Measurements from ENCODE around the gene PGBD5. TPM values are rescaled to one million over a fixed set of nuclear protein-coding genes. Genes with fewer than 3 reads are reported as not detected.

The PGBD5 gene
- polyA plus RNA-seq, 1 of the 3 experiments (the other 2 are of a cell fraction), result 0.15 TPM

DNA sequence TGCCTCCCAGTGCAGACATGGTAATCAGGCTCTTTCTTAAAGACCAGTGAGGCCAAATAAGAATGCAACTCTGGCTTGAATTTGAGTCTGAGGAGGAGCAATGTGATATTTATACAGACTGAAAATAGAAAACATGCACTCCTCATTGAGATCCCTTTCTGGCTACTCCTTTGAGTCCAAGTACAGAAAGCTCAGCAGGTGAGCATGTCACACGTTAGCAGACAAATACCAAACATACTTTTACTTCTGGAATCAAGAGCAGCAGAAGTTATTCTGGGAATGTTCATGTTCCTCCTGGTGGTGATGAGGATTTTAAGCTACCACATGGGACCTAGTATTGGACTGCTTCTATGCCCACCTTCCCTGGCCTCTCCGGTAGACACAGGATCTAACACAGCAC lies 48.3 kb downstream of the PGBD5 start:
- Histone ChIP-seq H3K9me2 (no peaks in the 10 kb centered on the region), H3K27me3 (ENCODE audit: insufficient read depth) (no peaks in the 10 kb centered on the region), H3K36me3 (replicated peaks in 1 of 2; ENCODE audit: control insufficient read depth in 1 of 2, insufficient read depth in 2 of 2, low read length in 1 of 2) (no peaks in the 10 kb centered on the region), H3F3A (replicated peaks; ENCODE audit: insufficient read depth) (no peaks in the 10 kb centered on the region), H3K4me2 (no peak overlapping the region), H3K9ac (no peak overlapping the region), H2AFZ (ENCODE audit: low read depth) (no peak overlapping the region), H4K20me1 (ENCODE audit: insufficient read depth) (no peaks in the 10 kb centered on the region), H3K4me1 (ENCODE audit: control insufficient read depth in 1 of 2, insufficient read depth in 2 of 2, low read depth in 1 of 2, low read length in 1 of 2) (peaks cover 0 to 48% of the 10 kb centered on the region in 2 experiments; a peak in 2 of 4 replicates), H3K79me2 (ENCODE audit: insufficient read depth) (no peaks in the 10 kb centered on the region), H3K4me3 (ENCODE audit: low read depth in 2 of 2, low read length in 1 of 2) (no peak overlapping the region), H3K27ac (ENCODE audit: low read depth in 2 of 2, low read length in 1 of 2) (no peak overlapping the region), H3K9me3 (no peaks in the 10 kb centered on the region)
- ChIA-PET CTCF (no interaction called here), POLR2A (no interaction called here)
- no peak for TF ChIP-seq EP300 (IDR thresholded peaks at IDR 0.05; ENCODE audit: borderline replicate concordance in 1 of 2, low read depth in 1 of 2, low read length in 1 of 2)
- TF ChIP-seq, protein P1, sequence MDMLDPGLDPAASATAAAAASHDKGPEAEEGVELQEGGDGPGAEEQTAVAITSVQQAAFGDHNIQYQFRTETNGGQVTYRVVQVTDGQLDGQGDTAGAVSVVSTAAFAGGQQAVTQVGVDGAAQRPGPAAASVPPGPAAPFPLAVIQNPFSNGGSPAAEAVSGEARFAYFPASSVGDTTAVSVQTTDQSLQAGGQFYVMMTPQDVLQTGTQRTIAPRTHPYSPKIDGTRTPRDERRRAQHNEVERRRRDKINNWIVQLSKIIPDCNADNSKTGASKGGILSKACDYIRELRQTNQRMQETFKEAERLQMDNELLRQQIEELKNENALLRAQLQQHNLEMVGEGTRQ (IDR thresholded peaks at IDR 0.05; ENCODE audit: borderline replicate concordance, low read depth, low read length), result no peak
- TF ChIP-seq FOXJ3 (CRISPR knock-in tag; IDR thresholded peaks at IDR 0.05), result no peak
- no peak for TF ChIP-seq EZH2phosphoT487 (IDR thresholded peaks at IDR 0.05; ENCODE audit: borderline replicate concordance, low read depth)
- TF ChIP-seq POLR2AphosphoS5 (IDR thresholded peaks at IDR 0.05; ENCODE audit: low read depth, low read length), result no peak
- TF ChIP-seq, protein P2, sequence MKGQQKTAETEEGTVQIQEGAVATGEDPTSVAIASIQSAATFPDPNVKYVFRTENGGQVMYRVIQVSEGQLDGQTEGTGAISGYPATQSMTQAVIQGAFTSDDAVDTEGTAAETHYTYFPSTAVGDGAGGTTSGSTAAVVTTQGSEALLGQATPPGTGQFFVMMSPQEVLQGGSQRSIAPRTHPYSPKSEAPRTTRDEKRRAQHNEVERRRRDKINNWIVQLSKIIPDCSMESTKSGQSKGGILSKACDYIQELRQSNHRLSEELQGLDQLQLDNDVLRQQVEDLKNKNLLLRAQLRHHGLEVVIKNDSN (IDR thresholded peaks at IDR 0.05; ENCODE audit: borderline replicate concordance, low read depth), result no peak
- TF ChIP-seq NFIC (IDR thresholded peaks at IDR 0.05; ENCODE audit: borderline replicate concordance), result no peak
- WGBS (ENCODE audit: low lambda C conversion rate), result 38% methylated on average over 2 of the region's 2 CpGs
- no peak for DNase-seq

DNA sequence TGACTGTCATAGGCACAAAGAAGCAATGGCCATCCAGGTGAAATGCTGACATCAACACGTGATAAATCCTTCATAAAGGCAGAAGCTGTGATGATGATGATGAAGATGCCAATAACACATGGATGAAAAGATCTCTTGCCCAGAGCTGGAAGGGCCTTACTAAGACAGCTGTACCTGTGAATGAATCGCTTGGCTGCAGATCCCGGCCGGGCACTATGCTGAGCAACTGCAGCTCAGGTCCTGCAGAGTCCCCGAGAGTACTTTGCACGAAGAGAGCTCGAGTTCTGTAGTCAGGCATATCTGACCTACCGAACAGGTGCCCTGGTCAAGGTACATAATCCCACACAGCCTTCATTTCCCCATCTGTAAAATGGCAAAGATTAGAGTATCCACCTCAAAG lies 48.8 kb downstream of the PGBD5 start:
- no peak overlapping the region for H3K9ac ChIP-seq
- H3K9me2 ChIP-seq, result no peaks in the 10 kb centered on the region
- ChIA-PET POLR2A (no interaction called here), CTCF (no interaction called here)
- no peak overlapping the region for H3K4me2 ChIP-seq
- H3K36me3 ChIP-seq (replicated peaks in 1 of 2; ENCODE audit: control insufficient read depth in 1 of 2, insufficient read depth in 2 of 2, low read length in 1 of 2), result no peaks in the 10 kb centered on the region
- H3K4me3 ChIP-seq (ENCODE audit: low read depth in 2 of 2, low read length in 1 of 2), result no peak overlapping the region
- WGBS (ENCODE audit: low lambda C conversion rate), result 39% methylated on average over 8 of the region's 8 CpGs
- no peaks in the 10 kb centered on the region for H4K20me1 ChIP-seq (ENCODE audit: insufficient read depth)
- H3K27me3 ChIP-seq (ENCODE audit: insufficient read depth), result no peaks in the 10 kb centered on the region
- no peak overlapping the region for H3K27ac ChIP-seq (ENCODE audit: low read depth in 2 of 2, low read length in 1 of 2)
- H3K4me1 ChIP-seq (ENCODE audit: control insufficient read depth in 1 of 2, insufficient read depth in 2 of 2, low read depth in 1 of 2, low read length in 1 of 2), result peaks cover 0 to 46% of the 10 kb centered on the region in 2 experiments; a peak in 2 of 4 replicates
- TF ChIP-seq RAD21 (IDR thresholded peaks at IDR 0.05; ENCODE audit: low read length), result no peak
- no peak for TF ChIP-seq SIN3A (IDR thresholded peaks at IDR 0.05; ENCODE audit: borderline replicate concordance, low read depth, low read length)
- no peak for TF ChIP-seq CHD2 (IDR thresholded peaks at IDR 0.05; ENCODE audit: low read length, partially characterized antibody)
- no peak for TF ChIP-seq GABPA (IDR thresholded peaks at IDR 0.05; ENCODE audit: low read depth)
- no peak for DNase-seq
- H3K79me2 ChIP-seq (ENCODE audit: insufficient read depth), result no peaks in the 10 kb centered on the region
- no peaks in the 10 kb centered on the region for H3F3A ChIP-seq (replicated peaks; ENCODE audit: insufficient read depth)
- no peaks in the 10 kb centered on the region for H3K9me3 ChIP-seq
- no peak overlapping the region for H2AFZ ChIP-seq (ENCODE audit: low read depth)

DNA sequence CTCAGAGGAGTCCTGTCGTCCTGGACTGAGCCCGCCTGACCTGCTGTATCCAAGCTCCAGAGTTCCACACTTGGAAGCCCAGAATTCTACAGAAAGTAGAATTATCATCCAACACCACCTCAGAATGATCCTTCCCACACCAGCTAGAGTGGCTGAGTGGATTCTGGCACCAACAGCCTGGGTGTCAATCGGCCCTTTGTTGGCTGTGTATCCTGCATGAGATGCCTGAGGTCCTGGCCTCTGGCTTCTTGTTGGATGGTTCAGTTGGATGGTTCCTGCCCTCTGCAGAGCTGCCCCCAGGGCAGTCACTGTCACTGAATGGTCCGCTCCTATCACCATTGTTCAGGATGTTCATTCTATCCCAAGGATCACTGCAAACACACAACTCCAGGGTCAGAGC lies 49.8 kb downstream of the PGBD5 start:
- Histone ChIP-seq H3K79me2 (ENCODE audit: insufficient read depth) (no peaks in the 10 kb centered on the region), H3K4me2 (no peak overlapping the region), H3K9me2 (no peaks in the 10 kb centered on the region), H3K9ac (no peak overlapping the region), H3K4me3 (ENCODE audit: low read depth in 2 of 2, low read length in 1 of 2) (no peak overlapping the region), H2AFZ (ENCODE audit: low read depth) (no peak overlapping the region), H4K20me1 (ENCODE audit: insufficient read depth) (no peaks in the 10 kb centered on the region), H3F3A (replicated peaks; ENCODE audit: insufficient read depth) (no peaks in the 10 kb centered on the region), H3K27ac (ENCODE audit: low read depth in 2 of 2, low read length in 1 of 2) (no peak overlapping the region), H3K36me3 (replicated peaks in 1 of 2; ENCODE audit: control insufficient read depth in 1 of 2, insufficient read depth in 2 of 2, low read length in 1 of 2) (no peaks in the 10 kb centered on the region), H3K9me3 (no peaks in the 10 kb centered on the region), H3K27me3 (ENCODE audit: insufficient read depth) (no peaks in the 10 kb centered on the region), H3K4me1 (ENCODE audit: control insufficient read depth in 1 of 2, insufficient read depth in 2 of 2, low read depth in 1 of 2, low read length in 1 of 2) (peaks cover 0 to 36% of the 10 kb centered on the region in 2 experiments; a peak in 1 of 4 replicates)
- CTCF ChIA-PET, result no interaction called here
- DNase-seq, result no peak
- POLR2A ChIA-PET, result no interaction called here
- 31% methylated on average over 3 of the region's 4 CpGs for WGBS (ENCODE audit: low lambda C conversion rate)
- TF ChIP-seq SIN3A (IDR thresholded peaks at IDR 0.05; ENCODE audit: borderline replicate concordance, low read depth, low read length) (no peak), POLR2AphosphoS5 (IDR thresholded peaks at IDR 0.05; ENCODE audit: low read depth, low read length) (no peak), EP300 (IDR thresholded peaks at IDR 0.05; ENCODE audit: borderline replicate concordance in 1 of 2, low read depth in 1 of 2, low read length in 1 of 2) (no peak), GATA2 (CRISPR knock-in tag; IDR thresholded peaks at IDR 0.05) (no peak), RFX5 (IDR thresholded peaks at IDR 0.05; ENCODE audit: low read length) (no peak), TCF12 (IDR thresholded peaks at IDR 0.05) (no peak), MXI1 (IDR thresholded peaks at IDR 0.05; ENCODE audit: low read depth, low read length) (no peak), CHD2 (IDR thresholded peaks at IDR 0.05; ENCODE audit: low read length, partially characterized antibody) (no peak), TAF1 (IDR thresholded peaks at IDR 0.05; ENCODE audit: borderline replicate concordance, low read depth, low read length) (no peak), RCOR1 (IDR thresholded peaks at IDR 0.05; ENCODE audit: low read length) (no peak), GABPA (IDR thresholded peaks at IDR 0.05; ENCODE audit: low read depth) (no peak), YY1 (IDR thresholded peaks at IDR 0.05; ENCODE audit: low read depth) (no peak), MEF2A (IDR thresholded peaks at IDR 0.05; ENCODE audit: borderline replicate concordance, low read depth) (no peak)
- TF ChIP-seq, protein P3, sequence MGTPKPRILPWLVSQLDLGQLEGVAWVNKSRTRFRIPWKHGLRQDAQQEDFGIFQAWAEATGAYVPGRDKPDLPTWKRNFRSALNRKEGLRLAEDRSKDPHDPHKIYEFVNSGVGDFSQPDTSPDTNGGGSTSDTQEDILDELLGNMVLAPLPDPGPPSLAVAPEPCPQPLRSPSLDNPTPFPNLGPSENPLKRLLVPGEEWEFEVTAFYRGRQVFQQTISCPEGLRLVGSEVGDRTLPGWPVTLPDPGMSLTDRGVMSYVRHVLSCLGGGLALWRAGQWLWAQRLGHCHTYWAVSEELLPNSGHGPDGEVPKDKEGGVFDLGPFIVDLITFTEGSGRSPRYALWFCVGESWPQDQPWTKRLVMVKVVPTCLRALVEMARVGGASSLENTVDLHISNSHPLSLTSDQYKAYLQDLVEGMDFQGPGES (IDR thresholded peaks at IDR 0.05; ENCODE audit: low read depth, low read length), result no peak

Data from SK-N-SH (cell line).